Nucleus accumbens (tissue), 56 donors: ENCODE measurements around the gene NEO1.

Experiments used
- DNase-seq, 56 donors: peaks; one replicate each; lab custom pipeline; 2025; lab: John Stamatoyannopoulos, UW

Gene NEO1

GRCh38 chr15:73323956-73324355 lies 271.7 kb downstream of the NEO1 start:
- DNase-seq: no peak

- DNase-seq: no peak
These were observed 272.4 kb downstream of the NEO1 start for GRCh38 chr15:73324496-73325170.

DNA sequence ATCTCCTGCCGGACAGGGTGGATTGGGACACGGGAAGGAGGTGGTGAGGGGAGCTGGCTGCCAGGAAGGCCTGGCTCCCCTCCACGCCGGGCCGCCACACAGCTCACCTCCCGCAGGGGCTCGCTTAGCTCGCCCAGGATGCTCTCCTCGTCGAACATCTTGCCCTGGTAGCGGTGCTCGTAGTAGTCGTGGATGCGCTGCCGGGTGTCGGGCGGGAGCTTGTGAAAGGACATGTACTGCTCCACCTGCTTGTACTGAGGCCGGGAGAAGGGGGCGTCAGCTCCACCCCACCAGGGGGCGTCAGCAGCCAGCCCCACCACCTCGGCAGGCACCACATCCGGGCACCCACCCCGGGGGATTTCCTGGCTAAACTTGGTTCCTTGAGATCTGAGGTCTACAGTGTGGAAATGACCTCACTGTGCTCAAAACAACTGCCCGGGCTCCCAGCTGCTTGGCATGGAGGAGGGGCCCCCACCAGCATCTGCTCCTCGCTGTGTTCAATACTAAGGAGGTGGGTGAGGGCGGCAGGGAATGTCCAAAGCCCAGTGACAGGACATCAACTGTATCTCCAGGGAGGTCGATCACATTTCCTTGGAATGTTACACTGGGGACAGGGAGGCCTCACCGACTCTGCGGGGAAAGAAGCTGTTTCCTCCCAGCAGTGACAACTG lies 273.1 kb downstream of the NEO1 start:
- no peak for DNase-seq

DNA sequence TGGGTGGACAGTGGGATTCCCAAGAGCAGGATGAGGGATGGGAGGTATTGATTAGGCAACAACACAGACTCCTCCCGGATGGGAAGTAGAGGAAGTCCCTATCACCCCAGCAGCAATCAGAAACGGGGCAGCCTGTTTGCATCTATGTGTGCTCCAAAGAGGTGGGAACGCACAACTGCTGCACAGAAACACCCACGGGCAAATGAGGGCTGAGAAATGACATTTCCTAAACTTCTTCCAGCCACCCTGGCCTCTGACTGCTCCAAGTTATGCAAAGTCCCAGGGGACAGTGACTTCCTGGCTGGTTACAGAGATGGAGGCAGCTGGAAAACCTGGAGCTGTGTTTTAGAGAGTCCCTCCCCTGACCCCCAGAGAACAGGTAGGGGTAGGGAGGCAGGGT lies 273.9 kb downstream of the NEO1 start:
- no peak for DNase-seq

- DNase-seq: no peak
These were observed 276.0 kb downstream of the NEO1 start for GRCh38 chr15:73328149-73328820.

- no peak for DNase-seq
These were observed 276.7 kb downstream of the NEO1 start for GRCh38 chr15:73328981-73329380.

GRCh38 chr15:73329501-73330200 lies 277.4 kb downstream of the NEO1 start:
- DNase-seq: no peak

- no peak for DNase-seq
These were observed 278.2 kb downstream of the NEO1 start for GRCh38 chr15:73330206-73331051.

DNA sequence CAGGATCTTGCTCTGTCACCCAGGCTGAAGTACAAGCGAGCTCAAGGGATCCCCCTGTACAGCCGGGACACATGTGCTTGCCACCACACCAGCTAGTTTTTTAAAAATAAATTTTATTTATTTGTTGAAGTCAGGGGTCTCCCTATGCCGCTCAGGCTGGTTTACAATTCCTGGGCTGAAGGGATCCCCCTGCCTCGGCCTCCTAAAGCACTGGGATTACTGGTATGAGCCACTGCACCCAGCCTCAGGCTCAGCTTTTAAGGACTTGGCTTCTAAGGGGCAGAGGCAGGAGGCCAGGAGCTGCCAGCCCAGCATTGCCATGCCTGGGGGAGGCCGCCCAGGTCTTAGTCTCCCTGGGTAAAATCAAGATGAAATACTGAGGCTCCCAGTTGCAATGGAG lies 279.2 kb downstream of the NEO1 start:
- no peak for DNase-seq

DNA sequence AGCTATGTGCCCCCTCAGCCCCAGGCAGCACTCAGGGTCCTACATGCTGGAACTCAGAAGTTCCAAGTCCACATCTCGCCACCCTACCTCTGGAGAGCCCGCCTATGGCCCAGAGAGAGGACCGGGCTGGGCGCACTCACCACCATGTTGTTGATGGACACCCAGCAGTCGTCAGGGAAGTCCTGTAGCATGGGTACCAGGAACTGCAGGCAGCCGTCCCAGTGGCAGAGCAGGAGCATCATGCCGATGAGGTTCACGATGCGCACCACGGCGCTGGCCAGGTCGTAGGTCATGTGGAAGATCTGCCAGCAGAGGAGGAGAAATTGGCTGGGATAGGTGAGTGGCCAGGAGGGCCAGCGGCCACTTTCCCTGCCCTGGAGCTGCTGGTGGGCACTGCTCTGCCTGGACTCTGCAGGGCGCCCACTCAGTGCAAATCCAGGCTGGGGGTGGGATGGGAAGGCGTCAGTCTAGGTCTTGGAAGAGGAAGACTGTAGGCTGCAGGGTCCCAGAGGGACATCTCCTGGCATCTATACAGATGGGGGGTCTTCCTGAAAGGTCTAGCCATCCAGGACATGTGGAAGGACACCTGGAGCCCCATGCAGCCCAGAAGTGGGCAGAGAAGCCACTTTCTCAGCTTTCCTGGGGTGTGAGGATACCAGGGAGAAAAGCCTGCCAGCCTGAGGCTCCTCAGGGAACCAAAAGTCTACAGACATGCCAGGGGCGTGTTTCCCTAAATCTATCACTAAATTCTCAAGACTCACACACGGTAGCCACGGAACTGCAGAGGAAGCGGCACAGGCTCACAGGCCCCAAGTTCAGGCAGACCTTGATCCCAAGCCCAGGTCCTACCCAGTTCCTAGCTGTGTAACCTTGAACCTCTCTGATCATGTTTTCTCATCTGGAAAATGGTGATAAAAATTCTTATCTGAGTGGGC lies 280.0 kb downstream of the NEO1 start:
- no peak for DNase-seq

DNA sequence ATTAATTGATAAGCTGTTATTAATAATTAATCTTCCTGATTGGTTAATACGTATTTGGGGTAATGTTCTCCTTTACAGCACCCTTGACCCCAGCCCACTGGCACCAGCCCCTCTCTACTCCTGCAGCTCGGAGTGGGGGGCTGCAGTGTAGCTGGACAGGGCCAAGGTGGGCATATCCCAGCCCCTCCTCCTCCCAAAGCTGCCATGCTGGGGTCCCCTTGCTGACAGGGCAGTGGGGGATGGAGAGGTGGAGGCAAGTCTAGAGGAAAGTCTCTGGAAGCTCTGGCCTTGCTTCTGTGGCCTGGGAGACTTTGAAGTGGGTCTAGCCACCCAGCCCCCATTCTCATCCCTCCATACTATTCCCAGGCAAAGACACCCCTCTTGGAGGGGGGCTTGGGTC lies 280.7 kb downstream of the NEO1 start:
- DNase-seq: no peak

DNA sequence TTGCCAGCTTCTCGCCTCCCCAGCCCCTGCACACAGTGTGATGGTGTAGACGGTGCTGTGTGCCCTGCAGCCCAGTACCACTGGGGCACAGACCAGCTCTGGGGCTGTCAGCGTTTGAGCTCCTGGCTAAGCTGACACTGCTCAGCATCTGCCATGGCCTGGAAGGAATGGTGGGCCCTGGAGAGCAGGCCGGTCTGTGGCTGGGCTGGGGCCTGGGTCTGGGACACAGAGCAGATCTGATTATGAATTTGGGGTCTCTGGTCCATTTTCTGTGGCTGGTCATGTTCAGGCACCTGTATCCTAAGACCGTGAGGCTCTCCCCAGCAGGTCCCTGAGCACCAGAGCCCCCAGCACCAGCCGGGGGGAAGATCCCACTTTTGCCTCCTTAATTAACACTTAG lies 281.8 kb downstream of the NEO1 start:
- no peak for DNase-seq

- DNase-seq: no peak
These were observed 282.8 kb downstream of the NEO1 start for GRCh38 chr15:73335026-73335425.

GRCh38 chr15:73335471-73335870 lies 283.2 kb downstream of the NEO1 start:
- no peak for DNase-seq

- DNase-seq: no peak
These were observed 284.5 kb downstream of the NEO1 start for GRCh38 chr15:73336756-73337155.

DNA sequence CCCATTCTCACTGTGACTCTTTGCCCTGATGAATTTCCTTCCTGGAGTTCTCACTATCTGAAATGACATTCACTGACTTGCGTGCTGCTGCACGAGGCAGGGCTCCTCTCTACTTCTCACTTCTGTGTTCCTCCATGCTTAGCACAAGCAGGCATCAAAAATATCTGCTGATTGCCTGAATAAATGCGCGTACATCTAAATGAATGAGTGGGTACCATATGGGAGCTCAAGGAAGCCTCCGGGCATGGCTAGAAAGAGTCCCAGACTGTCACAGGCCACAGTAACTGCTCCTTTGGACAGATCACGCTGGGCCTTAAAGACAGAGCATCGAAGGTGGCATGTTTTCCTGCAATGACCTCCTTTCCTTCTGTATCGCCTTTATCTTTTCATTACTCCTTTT lies 284.9 kb downstream of the NEO1 start:
- no peak for DNase-seq

DNA sequence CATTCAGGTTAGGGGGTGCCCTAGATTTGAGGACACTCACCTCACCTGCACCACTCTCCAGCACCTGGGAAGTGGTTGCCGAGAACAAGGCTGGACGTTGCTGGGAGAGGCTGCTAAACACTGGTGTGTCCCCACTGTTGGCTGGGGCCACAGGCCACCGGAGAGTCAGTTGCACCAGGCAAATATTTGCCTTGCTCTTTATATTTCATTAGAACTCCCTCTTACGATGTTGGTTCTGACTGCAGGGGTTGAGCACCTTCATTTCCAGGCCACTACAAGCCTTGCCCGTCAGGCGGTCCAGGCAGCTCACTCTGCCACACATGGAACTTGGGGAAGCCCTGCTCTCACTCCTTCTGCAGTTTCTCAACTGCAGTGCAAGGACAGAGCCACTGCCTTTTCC lies 285.8 kb downstream of the NEO1 start:
- no peak for DNase-seq

GRCh38 chr15:73338606-73339374 lies 286.5 kb downstream of the NEO1 start:
- no peak for DNase-seq
